Measurements from ENCODE around the gene RTF1.

GRCh38 chr15:41396111-41396510, 20.8 kb upstream of the RTF1 start:
- no peak for TF ChIP-seq POLR2A (IDR thresholded peaks at IDR 0.05; ENCODE audit: low read depth, low read length)
- no peak for TF ChIP-seq POLR2AphosphoS5 (IDR thresholded peaks at IDR 0.05; ENCODE audit: low read depth, low read length)

Measured in GM12892 (cell line).